ENCODE results near the gene GFRA1. TPM values are rescaled to one million over a fixed set of nuclear protein-coding genes. Genes with fewer than 3 reads are reported as not detected.

The GFRA1 gene
- total and polyA plus RNA-seq, 8 donors, result 0.29 to 83.2 (median 4.6) TPM

DNA sequence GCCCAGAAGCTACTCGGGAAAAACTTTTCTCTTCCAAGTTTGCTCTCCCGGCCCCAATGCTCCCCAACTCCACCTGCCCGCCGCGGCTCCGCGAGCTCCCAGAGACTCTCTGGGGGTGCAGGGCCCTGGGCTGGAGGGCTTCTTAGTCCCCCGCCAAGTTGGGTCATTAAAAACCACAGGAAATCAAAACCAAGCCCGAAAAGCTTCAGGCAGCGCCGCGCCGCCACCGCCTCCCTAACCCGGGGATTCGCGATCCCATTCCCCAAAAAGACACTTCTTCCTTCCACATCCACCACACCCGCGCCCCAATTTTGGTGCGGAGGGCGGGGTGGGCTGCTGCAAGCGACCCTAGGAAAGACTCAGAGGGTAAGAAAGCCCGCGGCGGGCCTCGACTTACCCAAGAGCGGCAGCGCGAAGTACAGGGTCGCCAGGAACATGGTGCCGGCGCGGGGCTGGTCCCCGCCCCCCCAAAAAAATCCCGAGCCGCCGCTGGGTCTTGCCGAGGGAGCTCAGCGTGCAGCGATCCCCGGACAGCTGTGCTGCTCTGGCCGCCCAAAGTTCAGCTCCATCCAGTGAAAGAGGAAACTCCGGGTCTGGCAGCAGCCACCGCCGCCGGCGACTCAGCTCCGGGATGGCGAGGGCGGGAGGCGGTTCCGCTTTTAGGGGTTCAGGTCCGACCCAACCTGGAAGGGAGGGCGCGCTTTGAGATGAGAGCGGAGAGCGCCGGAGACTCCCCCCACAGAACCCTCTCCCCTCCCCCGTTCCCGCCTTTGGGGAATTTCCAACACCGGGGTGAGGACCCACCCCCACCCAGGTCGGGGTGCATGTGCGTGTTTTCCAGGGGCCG is 1.2 kb downstream of the GFRA1 start:
- intact Hi-C loops (cut with DNase I; ENCODE audit: low total_unique reads), result no loop called here
- WGBS, 5 donors, result 1 to 2% (median 1%) methylated on average over 16 to 64 of the region's 64 CpGs
- Histone ChIP-seq H3K4me1 (peaks cover 28 to 48% (median 39%) of the 10 kb centered on the region in 4 donors), H3K36me3 (no peaks in the 10 kb centered on the region), H3K9me3 (no peaks in the 10 kb centered on the region), H3K27ac (peak overlapping the region; percentile 34 to 82 (median 68)), H3K27me3 (peaks cover 0 to 68% (median 50%) of the 10 kb centered on the region in 3 donors), H3K4me3 (peak overlapping the region; percentile 55 to 67 (median 59))
- DNase-seq, result peak in 1 of 2 donors; percentile 64
- TF ChIP-seq CTCF (IDR thresholded peaks at IDR 0.05), result no peak
- no peak for TF ChIP-seq POLR2A (IDR thresholded peaks at IDR 0.05)
- no peak for TF ChIP-seq EP300 (IDR thresholded peaks at IDR 0.05)
- TF ChIP-seq POLR2AphosphoS5 (IDR thresholded peaks at IDR 0.05), result no peak

- TF ChIP-seq EP300 (IDR thresholded peaks at IDR 0.05) (no peak), CTCF (IDR thresholded peaks at IDR 0.05) (no peak), POLR2A (IDR thresholded peaks at IDR 0.05) (no peak), POLR2AphosphoS5 (IDR thresholded peaks at IDR 0.05) (no peak)
- no peaks in the 10 kb centered on the region for H3K9me3 ChIP-seq
- H3K27ac ChIP-seq, result peak overlapping the region; percentile 53 to 82 (median 68)
- peak overlapping the region; percentile 55 to 67 (median 59) for H3K4me3 ChIP-seq
- intact Hi-C loops (cut with DNase I; ENCODE audit: low total_unique reads), result no loop called here
- 16 to 24% (median 22%) methylated on average over 32 to 73 of the region's 73 CpGs for WGBS, 5 donors
- H3K27me3 ChIP-seq, result peaks cover 0 to 66% (median 50%) of the 10 kb centered on the region in 3 donors
- peak in 1 of 2 donors; percentile 60 for DNase-seq
- H3K36me3 ChIP-seq, result no peaks in the 10 kb centered on the region
- H3K4me1 ChIP-seq, result peaks cover 28 to 48% (median 39%) of the 10 kb centered on the region in 4 donors
Observed at GRCh38 chr10:116270771-116271592, 2.0 kb downstream of the GFRA1 start.

- H3K4me1 ChIP-seq, result peaks cover 28 to 48% (median 39%) of the 10 kb centered on the region in 4 donors
- TF ChIP-seq POLR2AphosphoS5 (IDR thresholded peaks at IDR 0.05), result no peak
- TF ChIP-seq EP300 (IDR thresholded peaks at IDR 0.05), result no peak
- TF ChIP-seq CTCF (IDR thresholded peaks at IDR 0.05), result no peak
- peak overlapping the region; percentile 55 to 67 (median 59) for H3K4me3 ChIP-seq
- peak overlapping the region in 3 of 5 donors; percentile 68 to 82 (median 69) for H3K27ac ChIP-seq
- intact Hi-C loops (cut with DNase I; ENCODE audit: low total_unique reads), result no loop called here
- H3K9me3 ChIP-seq, result no peaks in the 10 kb centered on the region
- WGBS, 5 donors, result 45 to 65% (median 58%) methylated on average over 9 of the region's 9 CpGs
- DNase-seq, result no peak
- H3K27me3 ChIP-seq, result peaks cover 0 to 59% (median 46%) of the 10 kb centered on the region in 3 donors
- H3K36me3 ChIP-seq, result no peaks in the 10 kb centered on the region
Observed at GRCh38 chr10:116270126-116270770, 2.8 kb downstream of the GFRA1 start.

DNA sequence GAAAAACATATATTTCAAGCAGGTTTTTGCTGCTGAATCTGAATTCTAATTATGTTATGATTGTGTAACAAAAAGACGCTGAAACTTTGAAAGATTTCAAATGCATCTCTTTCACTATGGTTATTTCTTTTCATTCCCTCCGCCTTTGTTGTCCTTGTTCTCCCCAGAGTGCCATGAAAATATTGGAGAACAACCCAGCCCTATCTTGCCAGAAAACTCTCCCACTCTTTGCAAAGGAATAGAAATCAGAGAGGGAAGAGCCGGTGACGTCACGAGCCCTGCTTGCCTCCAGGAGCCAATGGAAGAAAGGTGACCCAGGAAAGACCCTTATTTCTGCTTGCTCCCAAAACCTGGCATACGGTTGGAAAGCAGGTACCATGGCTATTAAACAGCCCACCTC is 3.4 kb downstream of the GFRA1 start:
- TF ChIP-seq POLR2A (IDR thresholded peaks at IDR 0.05) (no peak), CTCF (IDR thresholded peaks at IDR 0.05) (no peak), POLR2AphosphoS5 (IDR thresholded peaks at IDR 0.05) (no peak), EP300 (IDR thresholded peaks at IDR 0.05) (no peak)
- Histone ChIP-seq H3K36me3 (no peaks in the 10 kb centered on the region), H3K9me3 (no peaks in the 10 kb centered on the region), H3K4me3 (no peak overlapping the region), H3K4me1 (peaks cover 28 to 46% (median 39%) of the 10 kb centered on the region in 4 donors), H3K27me3 (peaks cover 0 to 53% (median 44%) of the 10 kb centered on the region in 3 donors), H3K27ac (no peak overlapping the region)
- 64 to 74% (median 72%) methylated on average over 6 of the region's 6 CpGs for WGBS, 5 donors
- intact Hi-C loops (cut with DNase I; ENCODE audit: low total_unique reads), result no loop called here
- DNase-seq, result peak in 1 of 2 donors; percentile 40
